OCI-LY1 (cell line): ENCODE data around the gene POLD3.

ENCODE experiments used
- EZH2 ChIP-seq: fragments of 200-600 bp; sonication (generic), shearing (Covaris generic); IDR thresholded peaks from 2 replicates; pipeline ENCODE4 v1.8.0; 2017; ENCODE audit warnings: borderline replicate concordance, mixed run types, mild to moderate bottlenecking, antibody characterized with exemption, low read length, moderate library complexity, mixed read lengths
- TF ChIP-seq, protein P1 (sequence below): fragments of 200-600 bp; sonication (generic), shearing (Covaris generic); IDR thresholded peaks from 2 replicates; pipeline ENCODE4 v1.5.1; 2017; ENCODE audit warnings: mild to moderate bottlenecking, antibody characterized with exemption, low read length, moderate library complexity, mixed read lengths

DNA sequence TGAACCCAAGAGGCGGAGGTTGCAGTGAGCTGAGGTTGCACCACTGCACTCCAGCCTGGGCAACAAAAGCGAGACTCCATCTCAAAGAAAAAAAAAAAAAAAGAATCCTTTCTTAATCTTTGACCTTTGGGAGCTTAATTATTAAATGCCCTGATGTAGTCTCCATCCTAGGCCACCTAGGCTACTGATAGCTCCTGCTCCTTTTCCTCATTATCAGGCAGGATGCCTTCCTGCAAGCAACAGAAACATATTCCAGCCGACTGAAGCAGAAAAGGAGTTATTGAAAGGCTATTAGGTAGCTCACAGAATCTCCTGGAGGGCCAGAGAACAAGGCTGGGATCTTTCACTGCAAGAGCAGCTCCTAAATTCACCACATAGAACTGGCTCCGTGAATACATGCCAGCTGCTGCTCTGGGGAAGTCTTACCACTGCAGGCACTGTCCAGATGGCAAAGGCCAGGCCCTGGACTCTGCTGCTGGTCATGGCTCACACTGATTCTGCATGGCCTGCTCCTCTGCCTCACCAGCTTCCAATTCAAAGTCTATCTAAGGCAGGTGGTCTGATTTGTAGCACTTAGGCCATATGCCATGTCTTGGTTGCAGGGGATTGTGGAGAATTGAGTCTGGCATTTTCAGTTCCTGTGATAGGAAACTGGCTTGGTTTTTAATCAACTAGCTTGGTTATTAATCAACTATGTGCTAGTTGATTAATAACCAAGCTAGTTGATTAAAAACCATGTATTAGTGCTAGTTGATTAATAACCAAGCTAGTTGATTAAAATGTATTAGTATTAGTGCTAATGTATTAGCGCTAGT, 26.0 kb upstream of the POLD3 start:
- TF ChIP-seq, protein P1, sequence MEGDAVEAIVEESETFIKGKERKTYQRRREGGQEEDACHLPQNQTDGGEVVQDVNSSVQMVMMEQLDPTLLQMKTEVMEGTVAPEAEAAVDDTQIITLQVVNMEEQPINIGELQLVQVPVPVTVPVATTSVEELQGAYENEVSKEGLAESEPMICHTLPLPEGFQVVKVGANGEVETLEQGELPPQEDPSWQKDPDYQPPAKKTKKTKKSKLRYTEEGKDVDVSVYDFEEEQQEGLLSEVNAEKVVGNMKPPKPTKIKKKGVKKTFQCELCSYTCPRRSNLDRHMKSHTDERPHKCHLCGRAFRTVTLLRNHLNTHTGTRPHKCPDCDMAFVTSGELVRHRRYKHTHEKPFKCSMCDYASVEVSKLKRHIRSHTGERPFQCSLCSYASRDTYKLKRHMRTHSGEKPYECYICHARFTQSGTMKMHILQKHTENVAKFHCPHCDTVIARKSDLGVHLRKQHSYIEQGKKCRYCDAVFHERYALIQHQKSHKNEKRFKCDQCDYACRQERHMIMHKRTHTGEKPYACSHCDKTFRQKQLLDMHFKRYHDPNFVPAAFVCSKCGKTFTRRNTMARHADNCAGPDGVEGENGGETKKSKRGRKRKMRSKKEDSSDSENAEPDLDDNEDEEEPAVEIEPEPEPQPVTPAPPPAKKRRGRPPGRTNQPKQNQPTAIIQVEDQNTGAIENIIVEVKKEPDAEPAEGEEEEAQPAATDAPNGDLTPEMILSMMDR = no peak
- no peak for TF ChIP-seq EZH2
